Neural cell (in vitro differentiated cells): ENCODE data around the gene CYP2W1.

Experiments
- EP300 ChIP-seq: fragments of 450-650 bp; conservative IDR thresholded peaks from 2 replicates; pipeline ENCODE4 v1.6.1; 2014; ENCODE audit warnings: antibody characterized with exemption, mild to moderate bottlenecking, moderate library complexity; ENCODE audit not compliant: poor library complexity, severe bottlenecking
- EZH2 ChIP-seq: fragments of 200-600, 300-800 bp; shearing (Covaris generic), sonication (generic); IDR thresholded peaks from 2 replicates; pipeline ENCODE4 v1.6.1; 2014; ENCODE audit warnings: antibody characterized with exemption, low read length, borderline replicate concordance, mild to moderate bottlenecking; ENCODE audit not compliant: insufficient read depth, poor library complexity, severe bottlenecking
- SMC3 ChIP-seq: fragments of 450-650 bp; conservative IDR thresholded peaks from 2 replicates; pipeline ENCODE4 v1.6.1; 2014; ENCODE audit warnings: antibody characterized with exemption, mild to moderate bottlenecking, moderate library complexity; ENCODE audit not compliant: poor library complexity
- TAF1 ChIP-seq: IDR thresholded peaks from 2 replicates; pipeline ENCODE4 v1.6.1; 2012; ENCODE audit warnings: low read depth
- TF ChIP-seq, protein P1 (sequence below): IDR thresholded peaks from 2 replicates; pipeline ENCODE4 v1.6.1; 2012; ENCODE audit warnings: borderline replicate concordance
- TF ChIP-seq, protein P2 (sequence below): fragments of 450-650 bp; IDR thresholded peaks from 2 replicates; pipeline ENCODE4 v1.5.1; 2014; ENCODE audit warnings: antibody characterized with exemption, mild to moderate bottlenecking, moderate library complexity; ENCODE audit not compliant: poor library complexity, severe bottlenecking

DNA sequence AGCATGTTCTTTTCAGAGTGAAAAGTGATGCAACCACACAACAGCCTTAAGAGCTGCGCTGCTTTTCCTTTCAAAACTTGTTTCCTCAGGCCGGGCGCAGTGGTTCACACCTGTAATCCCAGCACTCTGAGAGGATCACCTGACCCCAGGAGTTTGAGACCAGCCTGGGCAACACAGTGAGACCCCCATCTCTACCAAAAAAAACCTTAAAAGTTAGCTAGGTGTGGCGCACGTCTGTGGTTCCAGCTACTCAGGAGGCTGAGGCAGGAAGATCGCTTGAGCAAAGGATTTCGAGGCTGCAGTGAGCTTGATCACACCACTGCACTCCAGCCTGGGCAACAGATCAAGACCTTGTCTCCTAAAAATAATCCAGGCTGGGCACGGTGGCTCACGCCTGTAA is 9.7 kb upstream of the CYP2W1 start:
- TF ChIP-seq EZH2 (no peak), TAF1 (no peak), EP300 (no peak), SMC3 (no peak)
- TF ChIP-seq, protein P1, sequence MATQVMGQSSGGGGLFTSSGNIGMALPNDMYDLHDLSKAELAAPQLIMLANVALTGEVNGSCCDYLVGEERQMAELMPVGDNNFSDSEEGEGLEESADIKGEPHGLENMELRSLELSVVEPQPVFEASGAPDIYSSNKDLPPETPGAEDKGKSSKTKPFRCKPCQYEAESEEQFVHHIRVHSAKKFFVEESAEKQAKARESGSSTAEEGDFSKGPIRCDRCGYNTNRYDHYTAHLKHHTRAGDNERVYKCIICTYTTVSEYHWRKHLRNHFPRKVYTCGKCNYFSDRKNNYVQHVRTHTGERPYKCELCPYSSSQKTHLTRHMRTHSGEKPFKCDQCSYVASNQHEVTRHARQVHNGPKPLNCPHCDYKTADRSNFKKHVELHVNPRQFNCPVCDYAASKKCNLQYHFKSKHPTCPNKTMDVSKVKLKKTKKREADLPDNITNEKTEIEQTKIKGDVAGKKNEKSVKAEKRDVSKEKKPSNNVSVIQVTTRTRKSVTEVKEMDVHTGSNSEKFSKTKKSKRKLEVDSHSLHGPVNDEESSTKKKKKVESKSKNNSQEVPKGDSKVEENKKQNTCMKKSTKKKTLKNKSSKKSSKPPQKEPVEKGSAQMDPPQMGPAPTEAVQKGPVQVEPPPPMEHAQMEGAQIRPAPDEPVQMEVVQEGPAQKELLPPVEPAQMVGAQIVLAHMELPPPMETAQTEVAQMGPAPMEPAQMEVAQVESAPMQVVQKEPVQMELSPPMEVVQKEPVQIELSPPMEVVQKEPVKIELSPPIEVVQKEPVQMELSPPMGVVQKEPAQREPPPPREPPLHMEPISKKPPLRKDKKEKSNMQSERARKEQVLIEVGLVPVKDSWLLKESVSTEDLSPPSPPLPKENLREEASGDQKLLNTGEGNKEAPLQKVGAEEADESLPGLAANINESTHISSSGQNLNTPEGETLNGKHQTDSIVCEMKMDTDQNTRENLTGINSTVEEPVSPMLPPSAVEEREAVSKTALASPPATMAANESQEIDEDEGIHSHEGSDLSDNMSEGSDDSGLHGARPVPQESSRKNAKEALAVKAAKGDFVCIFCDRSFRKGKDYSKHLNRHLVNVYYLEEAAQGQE: no peak
- TF ChIP-seq, protein P2, sequence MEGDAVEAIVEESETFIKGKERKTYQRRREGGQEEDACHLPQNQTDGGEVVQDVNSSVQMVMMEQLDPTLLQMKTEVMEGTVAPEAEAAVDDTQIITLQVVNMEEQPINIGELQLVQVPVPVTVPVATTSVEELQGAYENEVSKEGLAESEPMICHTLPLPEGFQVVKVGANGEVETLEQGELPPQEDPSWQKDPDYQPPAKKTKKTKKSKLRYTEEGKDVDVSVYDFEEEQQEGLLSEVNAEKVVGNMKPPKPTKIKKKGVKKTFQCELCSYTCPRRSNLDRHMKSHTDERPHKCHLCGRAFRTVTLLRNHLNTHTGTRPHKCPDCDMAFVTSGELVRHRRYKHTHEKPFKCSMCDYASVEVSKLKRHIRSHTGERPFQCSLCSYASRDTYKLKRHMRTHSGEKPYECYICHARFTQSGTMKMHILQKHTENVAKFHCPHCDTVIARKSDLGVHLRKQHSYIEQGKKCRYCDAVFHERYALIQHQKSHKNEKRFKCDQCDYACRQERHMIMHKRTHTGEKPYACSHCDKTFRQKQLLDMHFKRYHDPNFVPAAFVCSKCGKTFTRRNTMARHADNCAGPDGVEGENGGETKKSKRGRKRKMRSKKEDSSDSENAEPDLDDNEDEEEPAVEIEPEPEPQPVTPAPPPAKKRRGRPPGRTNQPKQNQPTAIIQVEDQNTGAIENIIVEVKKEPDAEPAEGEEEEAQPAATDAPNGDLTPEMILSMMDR: no peak
